Ramos (cell line): ENCODE data around the gene RARRES1.

ENCODE experiments used
- in situ Hi-C: fragments of 300-500 bp; cut with MboI; formaldehyde crosslinking; loops from one replicate; pipeline ENCODE4 v1.14.3; 2022; ENCODE audit warnings: low sequenced_read_pairs; ENCODE audit not compliant: unreplicated experiment

RARRES1 gene

DNA sequence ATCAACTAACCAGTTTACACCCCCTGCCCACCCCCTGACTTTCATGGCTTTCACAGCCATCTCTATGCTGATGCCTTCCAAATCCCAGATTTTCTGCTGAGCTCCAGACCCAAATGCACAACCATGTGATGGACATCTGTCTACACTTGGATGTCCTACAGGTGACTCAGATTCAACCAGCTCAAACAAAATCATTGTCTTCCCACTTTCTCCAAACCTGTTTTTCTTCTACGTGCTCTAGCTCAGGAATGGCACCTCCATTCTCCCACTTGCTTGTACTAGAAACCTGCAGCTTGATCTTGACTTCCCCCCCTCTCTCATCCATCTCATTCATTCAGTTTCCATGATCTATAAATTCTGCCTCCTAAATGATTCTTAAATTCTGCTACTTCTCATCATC, 34.1 kb upstream of the RARRES1 start:
- in situ Hi-C loops: no loop called here

DNA sequence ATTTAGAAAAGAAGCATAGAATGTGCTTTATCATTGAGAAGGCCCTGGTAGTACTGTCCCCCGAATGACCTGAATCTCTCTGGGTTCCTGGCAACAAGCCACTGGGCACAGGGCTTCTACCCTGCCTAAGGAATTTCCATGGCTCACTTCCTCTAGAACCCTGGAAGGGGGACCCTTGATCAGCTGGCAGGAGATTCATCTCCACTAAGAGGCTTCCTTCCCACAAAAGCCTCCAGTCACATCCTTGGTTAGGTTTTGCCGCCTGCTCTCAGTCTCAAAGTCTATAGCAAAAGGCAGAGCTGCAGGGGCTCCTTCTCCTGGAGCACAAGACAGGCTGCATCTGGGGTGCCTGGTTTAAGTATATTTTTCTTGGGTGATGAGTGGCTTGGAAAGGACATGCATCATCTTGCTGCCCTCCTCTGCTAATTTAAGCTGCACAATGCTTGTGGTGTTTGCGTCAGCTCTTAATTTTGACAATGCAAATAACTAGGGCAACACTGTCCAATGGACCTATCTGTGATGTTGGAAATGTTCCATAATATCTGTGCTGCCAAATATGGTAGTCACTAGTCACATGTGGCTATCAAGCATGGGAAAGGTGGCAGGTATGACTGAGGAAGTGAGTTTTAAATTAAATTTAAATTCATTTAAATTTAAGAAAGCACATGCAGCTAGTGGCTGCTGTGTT, 33.4 kb upstream of the RARRES1 start:
- in situ Hi-C loops: no loop called here

DNA sequence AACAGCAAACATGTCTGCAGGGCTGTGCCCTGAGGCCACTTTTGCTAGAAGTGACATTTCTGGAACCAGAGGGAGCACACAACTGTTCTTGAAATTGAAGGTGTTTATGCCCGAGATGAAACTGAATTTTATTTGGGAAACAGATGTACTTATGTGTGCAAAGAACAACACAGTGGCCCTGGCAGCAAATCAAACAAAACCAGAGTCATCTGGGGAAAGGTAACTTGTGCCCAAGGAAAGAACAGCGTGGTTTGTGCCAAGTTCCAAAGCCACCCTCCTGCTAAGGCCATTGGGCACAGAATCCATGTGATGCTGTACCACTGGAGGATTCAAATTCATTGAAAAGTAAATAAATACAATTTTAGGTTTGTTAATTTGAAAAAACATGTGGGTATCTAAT, 31.2 kb upstream of the RARRES1 start:
- in situ Hi-C loops: no loop called here

DNA sequence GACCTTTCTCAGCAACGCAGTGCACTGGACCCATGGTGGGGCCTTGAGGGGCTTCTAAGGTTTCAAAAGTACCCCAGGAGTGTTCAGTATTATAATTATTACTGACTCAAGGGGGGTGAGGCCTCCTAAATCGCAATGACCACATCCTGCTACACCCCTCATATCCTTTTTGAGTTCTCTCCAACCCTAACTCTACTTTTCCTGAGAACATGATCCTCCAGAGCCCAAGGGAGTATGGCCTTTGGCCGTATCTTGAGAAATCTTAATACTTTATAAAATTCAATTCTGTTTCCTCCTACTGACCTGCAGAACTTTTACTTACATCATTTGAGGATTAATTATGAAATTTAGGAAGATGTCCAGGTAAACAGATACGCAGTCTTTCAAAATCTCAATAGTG, 30.4 kb upstream of the RARRES1 start:
- in situ Hi-C loops: no loop called here

DNA sequence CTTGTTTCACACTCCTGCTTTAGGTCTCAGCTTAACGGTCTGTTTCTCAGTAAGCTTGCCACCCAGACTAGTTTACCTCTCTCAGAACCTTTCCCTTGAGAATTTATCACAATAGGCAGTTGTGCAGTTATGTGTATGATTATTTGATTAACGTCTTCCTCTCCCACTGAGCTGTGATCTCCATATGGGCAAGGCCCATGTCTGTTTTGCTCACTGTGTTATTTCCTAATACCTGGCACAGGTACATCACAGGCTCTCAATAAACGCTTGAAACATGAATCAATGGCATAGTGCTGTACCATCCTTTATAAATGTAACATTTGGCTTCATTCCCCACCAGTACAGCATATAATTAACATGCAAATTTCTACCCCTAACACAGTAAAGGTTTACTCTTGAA, 29.1 kb upstream of the RARRES1 start:
- in situ Hi-C loops: no loop called here

DNA sequence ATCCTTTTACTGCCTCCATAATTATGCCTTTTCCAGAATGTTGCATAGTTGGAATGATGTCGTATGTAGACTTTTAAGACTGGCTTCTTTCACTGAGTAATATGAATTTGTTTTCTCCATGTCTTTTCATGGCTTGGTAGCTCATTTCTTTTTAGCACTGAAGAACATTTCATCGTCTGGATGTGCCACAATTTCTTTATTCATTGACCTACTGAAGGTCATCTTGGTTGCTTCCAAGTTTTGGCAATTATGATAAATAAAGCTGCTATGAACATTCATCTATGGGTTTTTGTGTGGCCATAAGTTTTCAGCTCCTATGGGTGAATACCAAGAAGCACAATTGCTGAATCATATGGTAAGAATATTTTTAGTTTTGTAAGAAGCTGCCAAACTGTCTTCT, 23.2 kb upstream of the RARRES1 start:
- in situ Hi-C loops: no loop called here

DNA sequence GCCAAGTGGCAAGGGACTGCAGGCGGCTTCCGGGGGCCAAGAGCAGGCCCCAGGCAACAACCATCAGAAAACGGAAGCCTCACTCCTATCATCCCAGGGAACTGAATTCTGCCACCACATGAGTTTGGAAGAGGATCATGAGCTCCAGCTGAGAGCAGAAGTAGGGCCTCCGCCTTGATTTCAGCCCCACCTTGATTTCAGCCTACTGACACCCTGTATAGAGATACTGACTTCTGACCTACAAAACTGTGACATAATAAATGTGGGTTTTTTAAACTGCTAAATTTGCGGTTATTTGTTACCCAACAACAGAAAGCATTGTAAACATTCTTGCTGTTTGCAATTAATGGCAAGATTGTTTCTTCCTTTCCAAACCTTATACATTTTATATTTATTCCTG, 21.6 kb upstream of the RARRES1 start:
- in situ Hi-C loops: no loop called here

DNA sequence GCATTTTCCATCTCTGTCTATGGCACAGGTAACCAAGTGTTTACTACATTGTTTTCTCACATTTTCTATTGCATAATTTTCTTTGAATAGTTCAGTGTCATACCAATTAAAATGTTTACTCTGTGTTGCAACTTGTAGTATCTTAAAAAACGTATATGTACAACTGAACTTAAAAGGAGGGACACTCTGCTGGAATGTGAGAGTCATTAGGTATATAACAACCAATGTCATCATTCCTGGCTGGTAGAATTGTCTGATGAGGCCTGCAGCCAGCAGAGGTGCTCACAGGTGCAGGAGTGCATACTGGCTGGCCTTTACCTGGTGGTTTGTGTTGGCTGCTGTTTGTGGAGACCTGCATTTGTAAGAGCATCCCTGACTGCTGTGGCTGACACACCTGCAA, 19.1 kb upstream of the RARRES1 start:
- in situ Hi-C loops: no loop called here

DNA sequence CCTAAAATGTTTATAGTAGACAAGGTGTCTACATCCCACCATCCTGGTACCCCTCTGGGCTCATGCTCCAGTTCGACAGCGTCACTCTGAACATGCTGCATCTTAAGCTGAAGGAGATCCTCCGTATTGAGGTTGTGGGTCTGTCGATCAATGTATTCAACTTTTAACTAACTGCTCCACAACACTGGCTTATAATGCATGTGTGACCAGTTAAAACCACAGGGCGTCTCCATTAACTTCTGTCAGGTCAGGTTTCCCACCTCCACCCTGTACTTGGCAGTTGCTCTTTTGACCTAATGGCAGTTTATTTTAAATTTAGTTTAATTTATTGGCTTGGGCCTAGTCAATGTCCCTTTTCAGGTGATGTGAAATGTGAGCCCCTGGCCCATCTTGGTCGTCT, 17.8 kb upstream of the RARRES1 start:
- in situ Hi-C loops: no loop called here

DNA sequence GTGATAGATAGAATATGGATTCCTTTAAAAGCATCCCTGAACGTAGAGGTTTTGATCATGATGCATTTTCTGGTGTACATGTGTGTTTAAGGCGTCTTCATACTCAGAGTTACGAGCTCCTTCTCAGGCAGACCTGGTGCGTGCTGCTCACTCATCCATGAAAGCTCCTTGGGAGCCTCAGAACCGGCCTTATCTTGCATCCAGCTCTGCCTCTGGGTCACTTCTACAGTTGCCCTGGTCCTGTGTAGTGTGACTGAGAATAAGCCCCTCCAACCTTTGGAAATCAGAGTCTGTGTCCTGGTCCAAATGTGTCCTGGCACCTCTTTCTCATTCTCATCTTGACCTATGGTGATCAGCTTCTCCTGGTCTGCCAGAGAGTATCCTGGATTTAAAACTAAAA, 17.3 kb upstream of the RARRES1 start:
- in situ Hi-C loops: no loop called here

DNA sequence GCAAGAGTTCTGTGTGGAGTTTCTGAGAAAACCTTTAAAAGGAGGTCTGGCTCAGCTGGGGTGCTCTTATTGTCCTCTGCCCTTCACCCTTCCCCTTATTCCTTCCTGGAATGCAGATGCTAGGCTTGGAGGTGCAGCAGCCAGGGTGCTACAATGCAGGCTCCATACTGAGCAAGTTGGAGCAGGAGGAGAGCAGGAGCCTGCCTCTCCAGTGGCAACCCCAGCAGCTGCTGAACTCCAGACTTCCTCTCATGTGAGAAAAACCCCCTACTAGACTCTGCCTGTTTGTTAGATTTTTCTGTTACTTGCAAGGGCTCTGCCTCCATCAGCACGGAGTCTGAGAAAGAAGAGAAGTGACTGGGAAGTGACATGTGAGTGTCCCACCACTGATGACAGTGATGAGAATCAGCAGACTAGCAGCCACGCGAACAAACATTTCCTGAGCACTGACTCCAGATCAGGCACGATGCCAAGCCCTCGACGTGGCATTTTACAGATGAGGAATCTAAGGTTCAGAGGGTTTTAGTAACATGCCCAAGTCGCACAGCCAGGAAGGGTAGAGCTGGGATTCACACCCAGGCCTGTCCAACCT, 16.1 kb upstream of the RARRES1 start:
- in situ Hi-C loops: no loop called here

DNA sequence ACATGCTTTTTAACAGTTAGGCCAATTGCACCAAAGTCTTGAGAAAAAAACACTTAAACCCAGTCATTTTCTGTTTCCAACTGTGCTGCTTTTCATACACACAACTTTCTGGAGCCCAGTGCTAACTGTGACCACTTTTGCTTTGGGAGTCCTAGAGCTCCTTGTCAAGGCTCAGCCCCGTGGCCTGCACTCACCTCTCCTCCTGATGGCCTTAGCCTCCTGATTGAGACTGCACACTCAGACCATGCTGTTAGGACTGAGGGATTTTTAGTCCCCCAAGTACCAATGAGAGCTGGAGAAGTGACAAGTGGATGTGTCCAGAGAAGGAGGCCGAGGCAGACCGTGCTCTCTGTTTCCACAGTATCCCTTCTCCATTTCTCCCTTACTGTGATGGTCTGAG, 15.2 kb upstream of the RARRES1 start:
- in situ Hi-C loops: no loop called here

DNA sequence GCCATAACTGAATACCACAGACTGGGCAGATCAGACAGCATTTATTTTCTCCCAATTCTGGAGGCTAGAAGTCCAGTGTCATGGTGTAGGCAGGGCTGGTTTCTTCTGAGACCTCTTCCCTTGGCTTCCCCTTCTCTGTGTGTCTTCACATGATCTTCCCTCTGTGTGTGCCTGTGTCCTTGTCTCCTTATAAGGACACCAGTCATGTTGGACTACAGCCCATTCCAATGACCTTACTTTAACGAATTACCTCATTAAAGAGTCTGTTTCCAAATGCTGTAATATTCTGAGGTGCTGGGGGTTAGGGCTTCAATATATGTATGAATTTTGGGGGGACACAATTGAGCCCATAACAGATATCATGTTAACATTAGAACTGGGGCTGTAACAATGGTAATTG, 13.3 kb upstream of the RARRES1 start:
- in situ Hi-C loops: no loop called here

DNA sequence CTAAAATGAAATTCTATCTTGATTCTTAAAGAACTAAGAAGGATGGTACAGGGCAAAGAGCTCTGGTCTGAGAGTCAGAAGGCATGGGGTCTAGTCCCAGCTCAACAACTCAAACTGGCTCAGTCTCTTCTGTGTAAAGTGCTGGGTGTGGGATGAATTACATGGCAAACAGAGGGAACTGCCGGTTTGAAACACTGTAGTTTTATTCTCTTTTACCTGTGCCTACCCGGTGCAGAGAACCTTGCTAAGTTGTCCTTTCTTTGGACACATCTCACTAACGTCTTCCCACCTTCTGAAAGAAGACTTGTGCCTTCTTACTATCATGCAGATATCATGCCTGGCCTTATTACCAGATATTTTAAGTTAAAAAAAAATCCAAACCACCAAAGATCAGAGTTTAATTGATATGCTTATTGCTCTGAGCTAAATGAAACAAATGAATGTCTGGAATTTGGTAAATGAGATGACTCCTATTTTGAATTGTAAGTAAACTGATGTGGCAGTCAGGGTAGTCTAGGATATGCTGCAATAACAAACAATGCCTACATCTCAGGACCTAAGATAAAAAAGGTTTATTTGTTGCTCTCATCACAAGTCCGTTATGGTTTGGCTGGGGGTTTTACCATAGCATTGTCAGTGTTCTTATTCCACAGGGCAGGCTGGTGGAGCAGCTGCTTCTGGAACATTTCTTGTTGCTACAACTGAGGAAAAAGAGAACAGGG, 12.5 kb upstream of the RARRES1 start:
- in situ Hi-C loops: no loop called here

DNA sequence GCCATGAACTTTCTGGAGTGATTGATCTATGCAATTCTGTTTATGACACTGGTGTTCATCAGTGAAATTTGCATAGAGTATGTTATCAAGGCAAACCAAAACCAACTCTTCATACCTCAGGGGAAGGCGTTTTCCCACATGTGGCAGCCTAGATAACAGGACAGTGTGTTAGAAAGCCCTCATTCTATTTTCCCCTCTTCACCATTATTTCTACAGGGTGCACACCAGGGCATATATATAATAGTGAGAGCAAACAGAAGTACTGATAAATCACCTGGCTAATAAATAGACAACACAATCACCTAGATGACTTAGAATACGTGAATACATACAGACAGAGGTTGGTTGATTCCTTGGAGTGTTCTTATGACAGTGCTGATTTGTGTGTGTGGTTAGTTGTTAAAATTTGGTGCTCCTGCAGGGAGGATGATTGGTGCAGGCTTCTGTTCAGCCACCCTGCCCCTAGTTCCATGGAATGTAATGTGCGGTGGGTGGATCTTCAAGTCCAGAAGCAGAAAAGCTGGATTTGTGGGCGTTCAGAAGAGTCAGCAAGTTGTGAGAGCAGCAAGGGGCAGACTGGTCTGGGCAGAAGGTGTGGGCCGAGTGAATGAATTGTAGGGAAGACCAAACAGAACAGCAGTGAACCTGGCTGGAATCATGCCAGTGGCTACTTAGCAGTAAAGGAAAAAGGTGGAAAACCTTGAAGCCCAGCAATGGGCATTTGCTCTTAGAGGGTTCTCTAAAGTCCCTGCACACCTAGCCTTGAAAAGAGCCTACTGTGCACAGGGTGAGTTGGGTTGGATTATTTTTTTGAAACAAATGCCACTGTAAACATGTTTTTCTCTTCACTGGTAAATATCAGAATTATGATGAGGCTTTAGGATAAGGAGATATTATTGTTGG, 11.7 kb upstream of the RARRES1 start:
- in situ Hi-C loops: no loop called here

DNA sequence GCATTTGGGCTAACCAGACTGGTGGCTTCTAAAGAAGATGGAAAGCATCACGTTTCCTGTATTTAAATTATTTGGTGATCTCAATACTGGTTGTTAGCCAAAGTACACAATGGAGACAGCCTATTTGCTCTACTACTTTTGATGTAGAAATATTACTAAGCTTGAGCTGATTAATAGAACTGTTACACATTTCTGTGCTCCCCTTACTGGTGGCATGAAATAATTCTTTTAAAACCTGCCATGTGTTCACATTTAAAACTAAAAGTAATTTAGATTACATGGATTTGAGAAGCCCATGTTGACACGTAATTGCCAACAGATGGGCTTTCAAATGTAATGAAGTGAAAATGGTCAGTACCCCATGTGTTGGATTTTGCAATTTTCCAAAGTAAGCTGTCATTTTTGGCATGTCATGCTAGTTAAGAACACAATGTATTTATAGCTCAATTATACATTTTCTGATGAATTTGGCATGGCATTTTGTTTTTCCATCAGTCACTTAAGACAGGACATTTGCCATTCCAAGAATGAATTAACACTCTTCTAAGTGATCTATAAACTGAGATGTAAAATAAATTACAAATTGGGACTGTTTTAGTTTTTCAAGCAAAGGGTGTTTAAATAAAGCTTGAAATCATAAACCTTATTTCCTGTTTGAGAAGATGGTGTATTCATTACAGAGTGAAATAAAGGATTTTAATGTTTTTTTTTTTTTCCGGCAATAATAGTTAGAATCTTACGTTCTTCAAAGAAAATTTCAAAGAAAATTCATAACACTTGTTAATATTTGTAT, 10.8 kb upstream of the RARRES1 start:
- in situ Hi-C loops: no loop called here

DNA sequence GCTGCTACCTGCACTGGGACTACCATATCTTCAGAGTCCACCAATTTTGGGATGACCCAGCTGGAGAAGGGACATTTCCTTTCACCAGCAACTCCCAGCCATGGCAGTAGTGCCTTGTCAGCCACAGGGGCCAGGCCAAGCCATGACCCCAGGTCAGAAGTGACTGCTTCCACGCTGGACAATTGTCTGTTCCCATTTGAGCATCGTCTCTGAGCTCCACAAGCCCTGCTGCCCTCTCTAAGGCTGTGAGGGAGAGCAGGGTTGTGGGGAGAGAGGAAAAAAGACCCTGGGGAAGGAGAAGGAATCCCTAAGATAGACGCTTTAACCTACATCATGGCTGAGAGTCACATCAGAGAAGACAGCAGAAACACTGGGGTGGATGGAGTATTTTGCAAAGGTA, 7.4 kb upstream of the RARRES1 start:
- in situ Hi-C loops: no loop called here

DNA sequence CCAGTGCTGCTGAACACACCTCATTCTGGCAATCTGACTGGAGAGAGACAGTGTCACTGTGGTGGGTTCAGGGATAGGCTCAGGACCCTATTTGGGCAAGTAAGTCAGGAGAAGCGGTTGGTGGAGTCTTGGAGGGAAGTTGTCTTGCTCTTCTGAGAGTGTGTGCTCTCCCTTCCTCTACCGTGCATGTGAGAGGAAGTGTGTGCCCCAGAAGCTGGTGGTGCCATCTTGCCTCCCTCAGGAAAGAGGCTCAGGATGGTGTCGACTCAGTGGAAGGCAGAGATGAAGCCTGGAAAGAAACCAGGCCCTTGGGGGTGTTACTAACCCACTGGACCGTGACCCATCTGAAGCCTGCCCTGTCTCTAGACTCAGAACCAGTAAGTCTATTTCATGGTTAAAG, 6.8 kb upstream of the RARRES1 start:
- in situ Hi-C loops: no loop called here

DNA sequence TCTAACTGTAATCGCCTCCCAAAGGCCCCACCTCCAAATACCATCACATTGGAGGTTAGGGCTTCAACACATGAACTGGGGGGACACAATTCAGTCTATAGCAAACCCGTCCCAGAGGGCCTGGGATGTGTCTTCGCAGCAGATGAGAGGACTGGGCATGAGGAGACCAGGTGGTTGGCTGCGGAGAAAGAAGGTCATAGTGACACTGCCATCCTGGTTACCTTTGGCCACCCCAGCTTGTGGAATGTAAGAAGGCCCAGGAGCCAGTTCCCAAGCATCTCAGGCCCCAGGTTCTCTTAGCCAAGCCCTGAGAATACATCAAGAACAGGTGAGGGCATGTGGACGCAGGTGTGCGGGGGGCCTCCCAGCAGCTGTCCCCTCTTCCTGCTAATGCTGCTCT, 6.4 kb upstream of the RARRES1 start:
- in situ Hi-C loops: no loop called here

DNA sequence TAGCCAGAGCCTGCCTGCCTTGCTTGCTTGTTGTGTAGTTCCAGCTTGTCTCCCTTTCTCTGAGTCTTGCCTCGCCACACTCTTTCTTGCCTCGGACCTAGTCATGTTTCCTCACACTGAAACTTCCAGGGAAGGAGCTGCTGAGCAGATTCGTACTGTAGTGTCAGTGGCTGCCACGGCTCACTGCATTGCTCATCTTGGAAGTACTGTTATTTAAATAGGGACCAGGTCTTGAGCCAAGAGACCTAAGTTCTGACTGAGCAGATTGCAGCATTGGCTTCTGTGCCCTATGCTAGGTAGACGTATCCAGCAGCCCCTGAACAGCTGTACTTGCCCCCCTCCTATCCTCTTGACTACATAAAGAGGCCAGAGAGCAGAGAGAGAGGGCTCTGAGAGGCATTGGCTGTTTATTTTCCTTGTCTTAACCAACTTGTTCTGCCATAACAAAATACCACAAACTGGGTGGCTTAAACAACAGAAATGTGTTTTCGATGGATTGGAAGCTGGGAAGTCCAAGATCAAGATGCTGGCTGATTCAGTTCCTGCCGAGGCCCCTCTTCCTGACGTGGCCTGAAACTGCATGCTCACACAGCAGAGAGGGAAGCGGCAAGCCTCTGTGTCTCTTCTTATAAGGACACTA, 5.8 kb upstream of the RARRES1 start:
- in situ Hi-C loops: no loop called here
